Endothelial cell of umbilical vein (primary cell): ENCODE data around the gene TNNI3K. TPM values are rescaled to one million over a fixed set of nuclear protein-coding genes. Genes with fewer than 3 reads are reported as not detected.

ENCODE experiments used
- BruUV-seq: library from RNA; stranded (reverse); fragments of 400-500 nt; replicated peaks from 2 replicates; lab custom pipeline; 2021; lab: Mats Ljungman, UMichigan
- CTCF ChIA-PET: fragments of 300-600, 350-600 bp; sonication (Branson Sonifier 250); formaldehyde crosslinking; loops from one replicate; lab custom pipeline; 2021; ENCODE audit warnings: antibody characterized with exemption, inconsistent platforms; lab: Charles Lee
- POLR2A ChIA-PET: fragments of 300-600, 350-600 bp; sonication (Branson Sonifier 250); formaldehyde crosslinking; loops from one replicate; lab custom pipeline; 2021; ENCODE audit warnings: antibody characterized with exemption, inconsistent platforms; lab: Charles Lee
- DNase-seq: peaks from one replicate; pipeline ENCODE4 v3.0.0-alpha.2; 2011; ENCODE audit warnings: low read depth, low spot score
- FAIRE-seq: peaks from 2 replicates; lab custom pipeline; 2011; peaks lifted over from hg19 to GRCh38; lab: Jason Lieb, UNC
- H2AFZ ChIP-seq: 2 replicates; pipeline ENCODE4 v1.6.0; 2012; ENCODE audit warnings: low read depth, low read length, control low read depth, inconsistent platforms
- H3K27ac ChIP-seq: 2 replicates; pipeline ENCODE4 v1.5.1; 2011; ENCODE audit warnings: low read depth, mild to moderate bottlenecking, control low read depth, low read length, moderate library complexity; ENCODE audit not compliant: insufficient read depth
- H3K27me3 ChIP-seq, 2 experiments: 2 replicates each; pipeline versions ENCODE4 v1.6.0 to v1.6.1; 2011; ENCODE audit warnings: low read length in 2 of 2, mixed read lengths in 1 of 2; ENCODE audit not compliant: control insufficient read depth in 2 of 2, insufficient read depth in 2 of 2
- H3K36me3 ChIP-seq, 2 experiments: 2 replicates in 1 of 2; 3 replicates in 1 of 2; pipeline ENCODE4 v1.5.1; 2011; ENCODE audit warnings: low read length in 2 of 2, mild to moderate bottlenecking in 1 of 2, moderate library complexity in 1 of 2; ENCODE audit not compliant: control insufficient read depth in 2 of 2, insufficient read depth in 2 of 2; ENCODE audit errors: extremely low read depth in 1 of 2
- H3K4me1 ChIP-seq: 3 replicates; pipeline ENCODE4 v1.5.1; 2011; ENCODE audit warnings: mild to moderate bottlenecking, low read length; ENCODE audit not compliant: control insufficient read depth, insufficient read depth; ENCODE audit errors: extremely low read depth
- H3K4me2 ChIP-seq: 2 replicates; pipeline ENCODE4 v1.6.1; 2011; ENCODE audit warnings: low read length, control low read depth, mixed read lengths; ENCODE audit not compliant: insufficient read depth
- H3K4me3 ChIP-seq, 3 experiments: fragments of 200-600 bp in 1 of 3; sonication (generic), shearing (Covaris generic) in 1 of 3; replicated peaks in 1 of 3; 2 replicates each; pipeline ENCODE4 v1.5.1; 2011 to 2016; ENCODE audit warnings: control low read depth in 3 of 3, low read length in 3 of 3, mild to moderate bottlenecking in 2 of 3, inconsistent platforms in 1 of 3, low read depth in 1 of 3, moderate library complexity in 1 of 3; ENCODE audit not compliant: insufficient read depth in 1 of 3
- H3K79me2 ChIP-seq: 2 replicates; pipeline ENCODE4 v1.6.0; 2012; ENCODE audit warnings: low read length, inconsistent platforms; ENCODE audit not compliant: control insufficient read depth, insufficient read depth
- H3K9ac ChIP-seq: replicated peaks from 2 replicates; pipeline ENCODE3; 2011; ENCODE audit warnings: low read length, control low read depth; ENCODE audit not compliant: insufficient read depth; ENCODE audit errors: extremely low read depth
- H3K9me1 ChIP-seq: replicated peaks from 3 replicates; pipeline ENCODE4 v1.6.0; 2011; ENCODE audit warnings: mild to moderate bottlenecking, low read length; ENCODE audit not compliant: control insufficient read depth, insufficient read depth; ENCODE audit errors: extremely low read depth
- H3K9me3 ChIP-seq: replicated peaks from 2 replicates; pipeline ENCODE4 v1.5.1; 2012; ENCODE audit warnings: low read length, inconsistent platforms; ENCODE audit not compliant: control insufficient read depth, insufficient read depth
- H4K20me1 ChIP-seq: replicated peaks from 2 replicates; pipeline ENCODE3; 2011; ENCODE audit warnings: mild to moderate bottlenecking, low read length; ENCODE audit not compliant: control insufficient read depth, insufficient read depth; ENCODE audit errors: extremely low read depth
- EZH2 ChIP-seq: IDR thresholded peaks from 2 replicates; pipeline ENCODE4 v1.6.1; 2012; ENCODE audit warnings: borderline replicate concordance, low read depth, mild to moderate bottlenecking, moderate library complexity, low read length, inconsistent platforms; ENCODE audit not compliant: severe bottlenecking
- FOS ChIP-seq: IDR thresholded peaks from 2 replicates; pipeline ENCODE4 v1.6.1; 2011; ENCODE audit warnings: mild to moderate bottlenecking, low read length, moderate library complexity, borderline replicate concordance; ENCODE audit not compliant: insufficient read depth
- GATA2 ChIP-seq: IDR thresholded peaks from 2 replicates; pipeline ENCODE4 v1.7.0; 2011; ENCODE audit warnings: low read depth, mild to moderate bottlenecking, moderate library complexity, mixed read lengths, low read length; ENCODE audit not compliant: insufficient read length, insufficient read depth
- JUN ChIP-seq: IDR thresholded peaks from 2 replicates; pipeline ENCODE4 v1.6.1; 2011; ENCODE audit warnings: borderline replicate concordance, low read depth; ENCODE audit not compliant: insufficient read length, insufficient read depth
- MYC ChIP-seq: IDR thresholded peaks from one replicate; pipeline ENCODE4 v1.6.1; 2011; ENCODE audit warnings: mild to moderate bottlenecking, low read depth, low read length
- POLR2A ChIP-seq: IDR thresholded peaks from 2 replicates; pipeline ENCODE4 v1.6.1; 2012; ENCODE audit warnings: low read depth, mild to moderate bottlenecking, control low read depth, low read length
- POLR2AphosphoS5 ChIP-seq: IDR thresholded peaks from 2 replicates; pipeline ENCODE4 v1.6.1; 2012; ENCODE audit warnings: low read depth, mild to moderate bottlenecking, control low read depth, low read length, moderate library complexity; ENCODE audit not compliant: insufficient read depth
- dilution Hi-C: fragments of 300-500 bp; cut with MboI; formaldehyde crosslinking; loops from one replicate; pipeline ENCODE4 v1.15.0; 2019; ENCODE audit warnings: low sequenced_read_pairs; ENCODE audit not compliant: extremely low pct_ligation_motif_present
- intact Hi-C: fragments of 100-400 bp; cut with micrococcal nuclease; formaldehyde crosslinking; loops from one replicate; pipeline ENCODE4 v1.10.0; 2022
- polyA plus RNA-seq, 4 experiments: library from polyadenylated mRNA; depleted of rRNA in 3 of 4; stranded (reverse) in 3 of 4; unstranded in 1 of 4; fragments of >200 nt; gene quantifications; 2 replicates each; pipeline versions ENCODE4 v1.2.1 to v1.2.3, GENCODE V29; 2011 to 2012; ENCODE audit warnings: missing spikeins in 1 of 4
- total RNA-seq: library from RNA; stranded (reverse); gene quantifications from 2 replicates; pipeline ENCODE4 v1.2.3, GENCODE V29; 2021
- TF ChIP-seq, protein P1 (sequence below): IDR thresholded peaks from 2 replicates; pipeline ENCODE4 v1.6.1; 2011; ENCODE audit not compliant: insufficient read depth, insufficient read length
- TF ChIP-seq, protein P2 (sequence below), 2 donors: IDR thresholded peaks; 1 replicate in 1 of 2; 2 replicates in 1 of 2; pipeline ENCODE4 v1.5.1; 2011; ENCODE audit warnings: low read length in 2 of 2, mild to moderate bottlenecking in 2 of 2, moderate library complexity in 2 of 2, control low read depth in 1 of 2, inconsistent platforms in 1 of 2, low read depth in 1 of 2; ENCODE audit not compliant: insufficient read depth in 1 of 2; ENCODE audit errors: extremely low read depth in 1 of 2

Gene TNNI3K
- total and polyA plus RNA-seq, 2 donors (not counting 3 experiments of a cell fraction or from before 2014, with no cell fraction given): 0.69 TPM; not detected in 1

- ChIA-PET POLR2A (no interaction called here), CTCF (no interaction called here)
- no peaks in the 10 kb centered on the region for H3K9me3 ChIP-seq
- BruUV-seq: no TSS peak
- no peak for FAIRE-seq
- H3K4me2 ChIP-seq: no peak overlapping the region
- intact Hi-C loops (no loop called here), dilution Hi-C loops (no loop called here)
- no peaks in the 10 kb centered on the region for H3K9me1 ChIP-seq
- no peaks in the 10 kb centered on the region for H3K4me1 ChIP-seq
- H3K4me3 ChIP-seq: no peak overlapping the region
- H3K27me3 ChIP-seq: no peaks in the 10 kb centered on the region
- no peaks in the 10 kb centered on the region for H3K79me2 ChIP-seq
- no peak overlapping the region for H3K9ac ChIP-seq
- no peak for DNase-seq
- H3K36me3 ChIP-seq: no peaks in the 10 kb centered on the region
- H2AFZ ChIP-seq: no peak overlapping the region
- H3K27ac ChIP-seq: no peak overlapping the region
- TF ChIP-seq, protein P1, sequence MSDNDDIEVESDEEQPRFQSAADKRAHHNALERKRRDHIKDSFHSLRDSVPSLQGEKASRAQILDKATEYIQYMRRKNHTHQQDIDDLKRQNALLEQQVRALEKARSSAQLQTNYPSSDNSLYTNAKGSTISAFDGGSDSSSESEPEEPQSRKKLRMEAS: no peak
- TF ChIP-seq POLR2AphosphoS5 (no peak), FOS (no peak), JUN (no peak), POLR2A (no peak), MYC (no peak), GATA2 (no peak), EZH2 (no peak)
- TF ChIP-seq, protein P2, sequence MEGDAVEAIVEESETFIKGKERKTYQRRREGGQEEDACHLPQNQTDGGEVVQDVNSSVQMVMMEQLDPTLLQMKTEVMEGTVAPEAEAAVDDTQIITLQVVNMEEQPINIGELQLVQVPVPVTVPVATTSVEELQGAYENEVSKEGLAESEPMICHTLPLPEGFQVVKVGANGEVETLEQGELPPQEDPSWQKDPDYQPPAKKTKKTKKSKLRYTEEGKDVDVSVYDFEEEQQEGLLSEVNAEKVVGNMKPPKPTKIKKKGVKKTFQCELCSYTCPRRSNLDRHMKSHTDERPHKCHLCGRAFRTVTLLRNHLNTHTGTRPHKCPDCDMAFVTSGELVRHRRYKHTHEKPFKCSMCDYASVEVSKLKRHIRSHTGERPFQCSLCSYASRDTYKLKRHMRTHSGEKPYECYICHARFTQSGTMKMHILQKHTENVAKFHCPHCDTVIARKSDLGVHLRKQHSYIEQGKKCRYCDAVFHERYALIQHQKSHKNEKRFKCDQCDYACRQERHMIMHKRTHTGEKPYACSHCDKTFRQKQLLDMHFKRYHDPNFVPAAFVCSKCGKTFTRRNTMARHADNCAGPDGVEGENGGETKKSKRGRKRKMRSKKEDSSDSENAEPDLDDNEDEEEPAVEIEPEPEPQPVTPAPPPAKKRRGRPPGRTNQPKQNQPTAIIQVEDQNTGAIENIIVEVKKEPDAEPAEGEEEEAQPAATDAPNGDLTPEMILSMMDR (IDR thresholded peaks at IDR 0.05; ENCODE audit: extremely low read depth in 1 of 2, insufficient read depth in 1 of 2, low read depth in 1 of 2, low read length in 2 of 2): no peak
- no peaks in the 10 kb centered on the region for H4K20me1 ChIP-seq
These were observed 51.2 kb downstream of the TNNI3K start for GRCh38 chr1:74286414-74286813.
